ENCODE measurements around the gene FMO3.

GRCh38 chr1:171137580-171137979 is 46.9 kb downstream of the FMO3 start:
- no peak for TF ChIP-seq RAD21 (IDR thresholded peaks at IDR 0.05; ENCODE audit: low read depth)
- no peak for TF ChIP-seq SRF (IDR thresholded peaks at IDR 0.05; ENCODE audit: low read depth)
- TF ChIP-seq CTCF (IDR thresholded peaks at IDR 0.05 in 2 of 3, conservative IDR thresholded peaks at IDR 0.05 in 1 of 3; ENCODE audit: borderline replicate concordance in 1 of 3, insufficient read depth in 1 of 3, low read depth in 2 of 3, low read length in 2 of 3) = no peak
- no peak for TF ChIP-seq CEBPB (IDR thresholded peaks at IDR 0.05; ENCODE audit: low read depth)
- no peak for TF ChIP-seq POLR2AphosphoS5 (IDR thresholded peaks at IDR 0.05; ENCODE audit: low read depth, low read length)
- no peak for TF ChIP-seq TCF7L2 (IDR thresholded peaks at IDR 0.05; ENCODE audit: borderline replicate concordance, extremely low read depth, insufficient read depth, insufficient read length)
- TF ChIP-seq ATF3 (IDR thresholded peaks at IDR 0.05) = no peak
- no peak for TF ChIP-seq ZBTB33 (IDR thresholded peaks at IDR 0.05; ENCODE audit: extremely low read depth, insufficient replicate concordance, low read length)
- TF ChIP-seq MAX (IDR thresholded peaks at IDR 0.05) = no peak

Measured in HCT116 (cell line).